NCI-H1694 (cell line): ENCODE results near the gene DNASE2.
A peak's percentile ranks its signal among the peaks of the same experiment; 100 is the strongest.
"Not testable (repeated sequence)": the region's sequence is repeated elsewhere in the genome, so short reads cannot be mapped to it uniquely, and the experiment has no call there.

ENCODE experiments used
- DNase-seq: peaks from one replicate; lab custom pipeline; 2025; lab: John Stamatoyannopoulos, UW

The DNASE2 gene

DNA sequence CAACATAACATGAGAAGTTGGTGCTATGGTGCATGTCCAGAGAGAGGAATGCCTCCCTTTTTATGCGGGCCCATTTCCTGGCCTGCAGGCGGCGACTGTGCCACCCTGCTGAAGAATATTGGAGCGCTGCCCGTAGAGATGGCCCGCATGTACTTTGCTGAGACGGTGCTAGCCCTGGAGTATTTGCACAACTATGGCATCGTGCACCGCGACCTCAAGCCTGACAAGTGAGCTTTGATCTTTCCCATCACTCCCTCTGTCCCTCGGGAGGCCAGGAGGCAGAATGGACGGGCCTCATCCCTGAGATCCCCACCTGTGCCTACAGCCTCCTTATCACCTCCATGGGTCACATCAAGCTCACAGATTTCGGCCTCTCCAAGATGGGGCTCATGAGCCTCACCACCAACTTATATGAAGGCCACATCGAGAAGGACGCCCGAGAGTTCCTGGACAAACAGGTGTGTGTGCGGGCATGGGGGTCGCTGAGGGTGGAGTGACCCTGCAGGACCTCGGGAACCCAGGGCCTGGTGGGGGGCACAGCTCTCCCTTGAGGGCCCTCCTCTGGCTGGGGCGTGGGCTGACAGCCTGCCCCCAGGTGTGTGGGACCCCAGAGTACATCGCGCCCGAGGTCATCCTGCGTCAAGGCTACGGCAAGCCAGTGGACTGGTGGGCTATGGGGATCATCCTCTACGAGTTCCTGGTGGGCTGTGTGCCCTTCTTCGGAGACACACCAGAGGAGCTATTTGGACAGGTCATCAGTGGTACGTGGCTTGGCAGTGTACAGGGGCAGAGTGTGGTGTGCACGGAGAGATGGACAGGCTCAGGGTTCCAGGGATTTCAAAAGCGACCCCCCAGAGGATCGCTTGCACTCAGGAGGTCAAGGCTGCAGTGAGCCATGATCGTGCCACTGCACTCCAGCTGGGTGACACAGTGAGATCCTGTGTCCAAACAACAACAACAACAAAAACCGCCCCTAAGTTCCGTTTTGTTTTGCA is 16.2 kb downstream of the DNASE2 start:
- DNase-seq = no peak

DNA sequence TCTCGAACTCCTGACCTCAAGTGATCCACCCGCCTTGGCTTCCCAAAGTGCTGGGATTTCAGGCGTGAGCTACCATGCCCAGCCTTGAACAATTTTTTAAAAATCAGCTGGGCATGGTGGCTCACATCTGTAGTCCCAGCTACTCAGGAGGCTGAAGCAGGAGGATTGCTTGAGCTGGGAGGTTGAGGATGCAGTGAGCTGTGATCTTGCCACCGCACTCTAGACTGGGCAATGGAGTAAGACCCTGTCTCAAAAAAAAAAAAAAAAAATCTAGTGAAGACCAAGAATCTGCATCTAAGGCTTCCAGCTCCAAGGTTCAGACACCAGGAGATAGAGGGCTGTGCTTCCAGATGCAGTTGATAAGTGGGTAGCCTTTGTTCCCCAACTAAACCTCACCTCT is 17.1 kb downstream of the DNASE2 start:
- no peak for DNase-seq

DNA sequence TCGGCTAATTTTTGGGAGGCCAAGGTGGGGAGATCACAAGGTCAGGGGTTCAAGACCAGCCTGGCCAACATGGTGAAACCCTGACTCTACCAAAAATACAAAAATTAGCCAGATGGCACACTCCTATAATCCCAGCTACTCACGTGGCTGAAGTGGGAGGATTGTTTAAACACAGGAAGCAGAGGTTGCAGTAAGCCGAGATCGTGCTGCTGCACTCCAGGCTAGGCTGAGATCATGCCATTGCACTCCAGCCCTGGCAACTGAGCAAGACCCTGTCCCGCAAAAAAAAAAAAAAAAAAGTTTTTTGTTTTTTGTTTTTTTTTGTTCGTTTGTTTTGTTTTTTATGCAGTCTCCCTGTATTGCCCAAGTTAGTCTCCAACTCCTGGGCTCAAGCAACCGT is 21.7 kb downstream of the DNASE2 start:
- no peak for DNase-seq

DNA sequence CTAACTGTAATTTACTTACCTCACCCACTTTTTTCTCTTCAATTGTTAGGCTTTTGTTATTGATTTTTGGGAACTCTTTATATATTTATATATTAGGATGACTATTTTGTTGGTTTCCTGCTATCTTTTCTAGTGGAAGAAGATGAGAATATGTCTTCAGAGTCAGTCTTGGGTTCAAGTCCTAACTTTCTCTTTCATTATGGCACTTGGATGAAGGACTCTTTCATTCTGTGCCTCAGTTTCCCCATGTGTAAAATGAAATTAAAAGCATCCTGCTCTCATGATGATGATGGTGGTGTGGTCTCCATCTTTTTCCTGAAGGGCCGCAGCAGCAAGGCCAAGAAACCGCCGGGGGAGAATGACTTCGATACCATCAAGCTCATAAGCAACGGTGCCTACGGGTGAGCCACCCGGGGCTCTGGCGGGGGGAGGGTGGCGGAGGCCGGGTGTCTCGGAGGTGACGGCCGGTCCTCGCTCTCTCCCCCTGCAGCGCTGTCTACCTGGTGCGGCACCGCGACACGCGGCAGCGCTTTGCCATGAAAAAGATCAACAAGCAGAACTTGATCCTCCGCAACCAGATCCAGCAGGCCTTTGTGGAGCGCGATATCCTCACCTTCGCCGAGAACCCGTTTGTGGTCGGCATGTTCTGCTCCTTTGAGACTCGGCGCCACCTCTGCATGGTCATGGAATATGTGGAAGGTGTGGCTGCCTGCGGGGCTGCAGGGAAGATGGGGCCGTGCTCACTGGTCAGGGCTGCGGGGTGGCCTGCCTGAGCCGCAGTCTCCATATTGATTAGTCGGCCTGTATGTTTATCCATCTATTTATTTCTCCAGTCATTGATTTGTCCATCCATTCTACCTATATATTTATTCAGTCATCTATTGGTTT is 23.0 kb downstream of the DNASE2 start:
- DNase-seq = no peak

DNA sequence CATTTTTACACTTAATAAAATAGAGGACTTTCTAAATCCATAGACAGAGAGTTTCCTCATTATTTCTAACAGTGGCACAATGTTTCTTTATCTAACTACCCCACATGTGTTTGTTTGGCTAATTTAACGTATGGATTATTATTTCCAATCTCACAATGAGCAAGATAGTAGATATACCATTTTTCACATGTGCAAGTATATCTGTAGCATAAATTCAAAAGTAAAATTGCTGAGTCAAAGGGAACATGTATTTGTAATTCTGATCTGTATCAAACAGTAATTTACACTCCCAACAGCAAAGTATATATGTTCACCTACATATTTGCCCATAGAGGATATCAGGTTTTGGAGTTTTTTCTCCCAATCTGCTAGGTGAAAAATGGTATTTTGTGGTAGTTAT is 24.6 kb downstream of the DNASE2 start:
- DNase-seq = no peak

DNA sequence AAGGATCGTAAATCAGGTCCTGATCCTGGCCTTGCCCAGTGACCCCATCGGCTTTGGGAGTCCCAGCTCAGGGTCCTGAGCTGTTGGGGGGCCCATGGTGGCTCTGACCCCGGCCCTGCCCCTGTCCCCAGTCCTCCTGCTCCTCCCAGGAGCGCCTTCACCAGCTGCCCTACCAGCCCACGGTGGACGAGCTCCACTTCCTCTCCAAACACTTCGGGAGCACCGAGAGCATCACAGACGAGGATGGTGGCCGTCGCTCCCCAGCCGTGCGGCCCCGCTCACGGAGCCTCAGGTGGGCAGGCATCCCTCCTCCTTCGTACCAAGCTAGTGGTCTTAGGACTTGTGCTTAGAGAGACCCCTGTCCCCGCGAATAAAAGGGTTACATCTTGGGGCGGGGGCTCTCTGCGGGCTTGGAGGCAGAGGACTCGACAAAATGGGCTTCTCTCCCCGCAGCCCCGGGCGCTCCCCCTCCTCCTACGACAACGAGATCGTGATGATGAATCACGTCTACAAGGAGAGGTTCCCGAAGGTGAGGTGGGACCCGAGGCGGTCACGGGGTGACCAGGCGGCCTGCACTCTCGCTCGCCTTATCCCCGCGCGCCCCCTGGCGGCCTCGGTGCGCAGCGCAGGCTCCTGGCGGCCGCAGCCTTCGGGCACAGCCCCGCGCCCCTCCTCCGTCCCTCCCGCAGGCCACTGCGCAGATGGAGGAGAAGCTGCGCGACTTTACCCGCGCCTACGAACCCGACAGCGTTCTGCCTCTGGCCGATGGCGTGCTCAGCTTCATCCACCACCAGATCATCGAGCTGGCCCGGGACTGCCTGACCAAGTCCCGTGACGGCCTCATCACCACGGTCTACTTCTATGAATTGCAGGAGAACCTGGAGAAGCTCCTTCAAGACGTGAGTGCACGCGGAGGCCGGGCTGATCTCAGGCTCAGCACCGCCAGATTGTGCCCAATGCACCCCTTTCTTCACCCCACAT is 33.8 kb downstream of the DNASE2 start:
- peak; percentile 31 for DNase-seq

DNA sequence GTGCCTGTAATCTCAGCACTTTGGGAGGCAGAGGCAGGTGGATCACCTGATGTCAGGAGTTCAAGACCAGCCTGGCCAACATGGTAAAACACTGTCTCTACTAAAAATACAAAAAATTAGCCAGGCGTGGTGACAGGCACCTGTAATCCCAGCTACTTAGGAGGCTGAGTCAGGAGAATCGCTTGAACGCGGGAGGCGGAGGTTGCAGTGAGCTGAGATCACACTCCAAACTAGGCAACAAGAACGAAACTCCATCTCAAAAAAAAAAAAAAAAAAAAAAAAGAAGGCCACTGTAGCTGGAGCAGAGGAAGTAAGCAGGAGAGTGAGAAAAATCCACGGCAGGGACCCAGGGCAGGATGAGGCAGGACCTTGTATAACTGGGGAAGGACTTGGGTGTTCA is 34.6 kb downstream of the DNASE2 start:
- DNase-seq = not testable (repeated sequence)

DNA sequence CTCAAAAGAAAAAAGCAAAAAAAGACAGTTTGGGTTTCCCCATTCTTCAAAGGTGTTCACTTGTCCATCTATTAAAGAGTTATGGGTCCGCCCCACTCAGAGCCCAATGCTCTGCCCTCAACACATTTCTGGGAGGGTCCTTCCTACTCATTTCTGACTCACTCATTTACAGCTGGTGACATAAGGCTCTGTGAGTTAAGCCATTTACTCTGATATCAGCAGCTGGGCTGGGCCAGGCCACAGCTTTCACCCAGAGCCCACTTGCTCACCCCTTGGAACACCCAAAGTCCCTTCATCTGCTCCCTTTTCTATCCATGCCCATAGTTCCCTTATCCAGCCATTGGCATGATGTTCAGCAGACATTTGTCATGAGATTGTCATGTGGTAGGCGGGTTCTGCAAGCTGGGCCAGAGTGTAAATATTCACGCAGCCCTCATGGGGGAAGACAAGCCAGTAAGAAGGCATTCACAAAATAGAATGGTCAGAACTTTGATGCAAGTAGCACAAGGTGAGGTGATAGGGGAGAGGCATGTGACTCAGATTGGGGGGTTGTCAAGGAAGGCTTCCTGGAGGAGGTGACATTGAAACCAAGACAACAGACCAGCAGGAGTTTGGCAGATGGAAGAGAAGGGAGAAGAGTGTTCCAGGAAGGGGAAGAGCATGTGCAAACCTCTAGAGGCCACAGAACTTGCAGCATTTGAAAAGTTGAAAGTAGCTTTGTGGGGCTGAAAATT is 37.1 kb downstream of the DNASE2 start:
- DNase-seq = no peak

DNA sequence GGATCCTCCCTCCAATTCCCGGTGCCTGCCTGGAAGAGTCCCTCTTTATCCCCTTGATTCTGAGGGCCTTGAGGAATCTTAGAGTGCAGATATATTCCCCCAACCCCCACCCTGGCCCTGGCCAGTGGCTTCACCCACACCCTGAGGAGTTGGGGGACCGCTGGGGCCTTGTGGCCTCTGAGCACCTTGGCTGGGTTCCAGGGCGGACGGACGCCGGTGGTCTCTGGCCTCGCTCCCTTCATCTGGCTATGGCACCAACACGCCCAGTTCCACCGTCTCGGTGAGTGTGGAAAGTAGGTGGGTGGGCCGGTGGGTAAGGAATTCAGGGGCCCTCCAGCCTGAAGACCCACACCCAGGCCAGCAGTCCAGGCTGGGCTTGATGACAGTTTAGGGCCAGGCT is 37.9 kb downstream of the DNASE2 start:
- DNase-seq = no peak

DNA sequence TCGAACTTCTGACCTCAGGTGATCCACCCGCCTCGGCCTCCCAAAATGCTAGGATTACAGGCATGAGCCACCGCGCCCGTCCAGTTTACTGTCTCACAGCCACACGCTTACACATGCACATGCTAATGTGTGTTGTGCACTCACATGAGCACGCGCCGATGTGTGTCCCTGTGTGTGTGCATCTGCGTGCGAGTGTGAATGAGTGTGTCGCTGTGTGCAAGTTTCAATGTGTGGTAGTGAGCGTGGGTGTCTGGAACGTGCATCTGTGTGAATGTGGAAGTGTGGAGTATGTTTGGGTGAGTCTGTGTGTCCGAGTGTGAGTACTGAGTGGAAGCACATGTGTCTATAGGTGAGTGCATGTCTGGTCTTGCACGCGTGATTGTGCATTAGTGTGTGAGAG is 38.7 kb downstream of the DNASE2 start:
- DNase-seq = no peak

DNA sequence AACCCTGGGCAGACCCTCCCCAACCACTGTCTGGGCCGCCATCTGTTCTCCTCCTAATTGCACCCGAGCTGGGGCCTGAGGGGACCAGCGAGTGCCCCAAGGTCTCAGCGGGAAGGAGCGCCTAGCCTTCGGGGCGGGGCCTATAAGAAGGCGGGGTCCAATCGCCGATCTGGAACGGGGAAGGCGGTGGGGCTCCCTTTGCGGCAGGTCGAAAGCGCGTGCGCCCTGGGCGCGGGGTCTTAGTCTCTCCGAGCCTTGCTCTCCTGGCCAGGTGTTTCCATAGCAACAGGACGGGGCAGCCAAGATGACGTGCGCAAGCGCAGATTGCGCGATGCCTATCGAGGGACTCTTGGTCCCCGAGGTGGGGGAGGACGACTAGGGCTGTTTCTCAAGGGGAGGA is 40.2 kb downstream of the DNASE2 start:
- DNase-seq = no peak

DNA sequence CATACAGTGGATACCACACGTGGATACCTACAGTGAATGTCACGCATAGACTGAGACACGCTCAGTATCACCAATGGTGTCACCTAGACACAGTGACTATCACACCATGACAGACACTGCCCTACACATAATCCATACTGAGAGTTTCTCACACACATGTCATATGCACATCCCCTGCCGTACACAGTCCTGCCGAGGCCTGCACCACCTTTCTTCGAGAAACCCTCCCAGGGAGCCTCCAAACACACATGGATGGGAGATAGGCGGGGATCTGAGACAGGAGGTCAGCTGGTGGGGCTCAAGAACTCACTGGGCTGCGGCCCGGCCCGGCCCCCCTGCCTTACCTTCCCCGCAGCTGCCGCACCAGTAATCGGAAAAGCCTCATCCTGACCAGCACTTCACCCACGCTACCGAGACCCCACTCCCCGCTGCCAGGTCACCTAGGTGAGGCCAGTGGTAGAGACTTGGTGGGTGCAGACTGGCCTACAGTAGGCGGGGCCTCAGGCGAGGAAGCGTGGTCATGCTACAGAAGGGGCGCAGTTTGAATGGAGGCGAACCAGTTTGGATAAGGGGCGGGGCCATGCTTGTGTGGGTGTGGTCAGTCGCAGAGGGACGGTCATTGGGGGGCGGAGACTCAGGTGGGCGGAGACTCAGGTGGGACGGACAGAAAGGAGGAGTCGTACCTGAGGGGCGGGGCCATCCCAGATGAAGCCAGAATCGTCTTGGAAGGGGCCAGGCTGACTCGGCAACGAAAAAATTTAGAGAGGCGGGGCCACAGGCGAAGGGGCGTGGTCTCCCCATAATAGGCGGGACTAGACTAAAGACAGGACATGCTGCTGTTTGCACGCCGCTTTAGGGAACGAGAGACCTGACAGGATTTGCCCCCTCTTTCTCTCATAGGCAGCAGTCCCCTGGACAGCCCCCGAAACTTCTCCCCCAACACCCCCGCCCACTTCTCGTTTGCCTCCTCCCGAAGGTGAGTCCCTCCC is 40.9 kb downstream of the DNASE2 start:
- DNase-seq = no peak

DNA sequence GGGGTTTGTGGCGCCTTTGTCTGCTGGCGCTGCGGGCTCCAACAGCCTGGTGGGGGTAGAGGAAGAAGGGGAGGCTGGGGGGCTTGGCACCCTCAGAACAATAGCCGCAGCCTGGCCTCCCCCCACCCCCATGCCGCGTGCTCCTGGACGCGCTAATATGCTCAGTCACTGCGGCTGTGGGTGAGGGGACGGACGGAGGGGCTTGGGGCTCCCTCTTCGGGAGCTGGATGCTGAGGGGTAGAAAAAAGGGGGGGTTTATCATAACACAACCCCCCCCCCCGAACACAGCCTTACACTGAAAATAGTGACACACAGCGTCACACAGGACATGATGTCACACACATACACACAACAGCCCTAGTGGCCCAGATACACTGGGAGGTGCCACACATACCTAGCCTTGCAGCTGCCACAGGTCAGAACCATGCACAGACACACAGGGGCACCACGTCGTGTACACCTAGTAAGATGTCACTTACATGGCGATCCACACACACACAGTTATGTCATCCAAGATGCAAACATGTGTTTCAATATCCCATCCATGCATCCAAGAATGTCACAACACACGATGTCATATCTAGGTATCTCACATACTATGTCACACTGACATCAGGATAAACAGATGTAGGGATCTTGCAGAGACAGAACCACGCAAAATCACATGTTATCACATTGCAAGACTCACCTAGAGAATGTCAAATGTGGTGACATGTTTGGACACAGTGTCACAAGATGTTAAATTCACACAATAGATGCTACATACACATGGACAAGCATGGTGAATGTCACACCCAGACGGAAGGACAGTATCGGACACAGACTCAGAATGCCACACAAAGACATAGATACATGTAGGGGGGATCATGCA is 42.1 kb downstream of the DNASE2 start:
- DNase-seq = no peak

DNA sequence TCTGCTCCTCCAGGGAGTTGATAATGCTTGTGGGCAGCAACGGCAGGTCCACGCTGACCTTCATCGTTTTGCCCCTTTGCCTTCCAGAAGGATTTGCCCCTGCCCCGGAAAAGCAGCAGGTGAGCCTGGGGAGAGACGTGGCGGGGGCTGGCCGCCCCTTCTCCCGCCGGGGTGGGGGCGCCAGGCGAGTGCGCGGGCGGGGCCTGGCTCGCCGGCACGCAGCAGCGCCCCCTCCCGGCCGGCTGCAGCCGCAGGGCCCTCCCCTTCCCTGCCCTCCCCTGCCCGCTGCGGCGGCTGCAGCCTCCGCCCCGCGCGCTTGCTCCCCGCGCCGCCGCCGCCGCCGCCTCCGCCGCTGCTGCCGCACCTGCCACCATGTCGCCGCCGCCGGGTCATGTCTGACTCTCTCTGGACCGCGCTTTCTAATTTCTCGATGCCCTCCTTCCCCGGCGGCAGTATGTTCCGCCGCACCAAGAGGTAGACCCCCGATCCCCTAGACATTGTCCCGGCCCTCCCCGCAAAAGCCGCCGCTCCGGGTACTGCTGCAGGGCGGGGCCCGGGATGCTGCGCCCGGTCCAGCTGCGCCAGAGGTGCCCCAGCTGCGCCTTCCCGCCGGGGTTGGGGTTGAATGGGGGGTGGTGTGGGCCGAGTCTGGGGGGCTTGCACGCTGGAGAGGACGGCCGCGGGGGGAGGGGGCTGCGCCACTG is 42.9 kb downstream of the DNASE2 start, which contains the start of gene MAST1:
MAST1 (plus strand) TSS at position 334 of the 704 bp plus-strand sequence; CDS start at position 392, 58 bp downstream.
- peak; percentile 32 for DNase-seq

DNA sequence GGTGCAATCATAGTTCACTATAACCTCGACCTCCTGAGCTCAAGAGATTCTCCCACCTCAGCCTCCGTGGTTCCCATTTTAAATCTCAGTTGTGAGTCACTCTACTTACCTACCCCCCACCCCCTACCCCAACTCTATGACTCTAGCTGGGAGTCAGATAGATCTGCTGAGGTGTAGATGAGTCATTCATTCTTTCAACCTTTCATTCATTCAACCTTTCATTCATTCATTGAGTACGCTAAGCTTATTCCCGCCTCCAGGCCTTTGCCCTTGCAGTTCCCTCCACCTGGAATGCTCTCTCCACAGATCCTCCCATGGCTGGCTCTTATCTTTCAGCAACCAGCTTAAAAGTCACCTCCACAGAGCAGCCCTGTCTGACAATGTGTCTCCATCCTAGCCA is 44.0 kb downstream of the DNASE2 start:
- DNase-seq = no peak

DNA sequence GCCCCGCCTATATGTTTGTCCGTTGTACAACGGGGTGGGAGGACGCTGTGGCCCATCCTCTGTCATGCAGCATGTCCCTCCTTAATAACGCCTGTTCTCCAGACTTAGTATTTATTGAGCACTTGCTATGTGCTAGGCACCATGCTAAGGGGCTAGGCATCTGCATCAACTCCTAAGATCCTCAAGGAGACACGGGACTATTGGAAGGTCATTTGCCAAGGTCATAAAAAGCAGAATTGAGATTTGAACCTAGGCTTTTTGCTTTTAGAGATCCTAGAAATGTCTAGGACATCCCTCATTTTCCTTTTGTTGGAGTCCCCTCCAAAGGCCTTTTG is 44.8 kb downstream of the DNASE2 start:
- DNase-seq = no peak

DNA sequence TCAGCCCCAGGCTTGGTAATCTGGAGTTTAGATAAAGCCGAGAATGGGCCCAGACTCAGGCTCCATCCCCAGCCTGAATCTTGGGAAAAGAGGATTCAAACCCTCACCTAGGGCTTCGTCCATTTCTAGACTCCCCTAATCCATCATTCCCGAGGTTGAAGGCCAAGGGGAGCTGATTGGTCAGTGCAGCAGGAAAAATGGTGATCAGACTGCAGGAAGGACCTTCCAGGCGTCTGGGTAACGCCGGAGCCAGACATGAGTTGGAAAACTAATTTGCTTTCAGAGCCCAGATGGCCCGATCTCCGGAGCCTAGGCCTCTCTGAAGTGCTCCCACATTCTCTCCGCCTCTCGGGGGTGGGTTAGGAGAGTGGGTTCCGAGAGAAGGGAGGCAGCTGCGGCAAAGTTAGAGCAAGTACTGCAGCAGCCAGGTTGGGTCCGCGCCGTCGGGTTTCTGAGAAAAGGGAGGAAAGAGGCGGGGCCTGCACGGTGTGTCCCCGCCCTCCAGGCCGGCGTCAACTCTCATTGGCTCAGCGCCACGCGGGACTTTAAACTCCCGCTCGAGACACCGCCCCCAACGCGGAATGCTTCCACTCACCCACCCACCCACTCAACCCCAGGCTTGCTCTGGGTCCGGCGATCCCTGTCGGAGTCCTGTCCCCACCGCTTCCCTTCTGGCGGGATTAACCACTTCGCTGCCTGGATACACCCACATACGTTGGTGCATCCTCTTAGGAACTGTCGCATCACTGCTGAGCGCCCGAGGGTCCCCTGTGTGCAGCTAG is 46.1 kb downstream of the DNASE2 start:
- DNase-seq = no peak
